Spinal cord (tissue), 10 donors: Measurements from ENCODE around the gene GALNT17. TPM values are rescaled to one million over a fixed set of nuclear protein-coding genes. Genes with fewer than 3 reads are reported as not detected.

Experiments used
- DNase-seq, 6 donors: peaks; one replicate each; pipeline versions ENCODE4 v3.0.0 to v3.0.0-alpha.2; 2013 to 2015; ENCODE audit warnings: low spot score in 6 of 6, low read depth in 4 of 6
- H3K27ac ChIP-seq: one replicate; pipeline ENCODE4 v1.5.1; 2013; ENCODE audit warnings: low read depth, low read length, control low read depth
- H3K27me3 ChIP-seq: one replicate; pipeline ENCODE4 v1.6.1; 2013; ENCODE audit warnings: low read length; ENCODE audit not compliant: control insufficient read depth, insufficient read depth
- H3K36me3 ChIP-seq: one replicate; pipeline ENCODE4 v1.6.1; 2013; ENCODE audit warnings: low read length; ENCODE audit not compliant: control insufficient read depth, insufficient read depth
- H3K4me1 ChIP-seq: one replicate; pipeline ENCODE4 v1.6.1; 2013; ENCODE audit warnings: low read length; ENCODE audit not compliant: control insufficient read depth, insufficient read depth
- H3K4me3 ChIP-seq: one replicate; pipeline ENCODE4 v1.5.1; 2013; ENCODE audit warnings: low read depth, low read length, control low read depth
- H3K9me3 ChIP-seq: one replicate; pipeline ENCODE4 v1.6.1; 2013; ENCODE audit warnings: low read length; ENCODE audit not compliant: control insufficient read depth, insufficient read depth
- WGBS: methylation state at CpG from one replicate; pipeline ENCODE4 v1.1.5; 2013; ENCODE audit warnings: missing lambda C conversion rate; ENCODE audit not compliant: insufficient coverage; 5-methylcytosine and 5-hydroxymethylcytosine counted together
- long read RNA-seq, 4 donors: transcript quantifications; one replicate each; lab custom pipeline, GENCODE V29; 2026
- polyA plus RNA-seq, 2 donors: library from polyadenylated mRNA; unstranded; fragments of 120-200 nt; gene quantifications; one replicate each; pipeline ENCODE4 v1.2.1, GENCODE V29; 2013; ENCODE audit not compliant: insufficient read length in 2 of 2
- total RNA-seq, 2 donors: library from RNA; depleted of rRNA in 1 of 2; stranded (reverse); fragments of 120-200 nt in 1 of 2; fragments of >200 nt in 1 of 2; gene quantifications; one replicate each; pipeline versions ENCODE4 v1.2.3 to v1.2.4, GENCODE V29; 2013 to 2014
- donor health status: healthy.

The GALNT17 gene
- total RNA-seq (10 to 100 TPM; 45.2 to 50.9 TPM), polyA plus RNA-seq (10 to 100 TPM; 44.9 to 54.8 TPM)
- long read RNA-seq, donor 1, transcript GALNT17-205 (10 exons, 3,012 nt): major isoform, 7 of 51 reads
- long read RNA-seq, donor 1, partial matches to known transcripts: 44 of 51 reads
- long read RNA-seq, donor 1, other reads (novel, unspliced or antisense): 0 of 51 reads
- long read RNA-seq, donor 2: 0 reads
- long read RNA-seq, donor 3, partial matches to known transcripts: 0 of 2 reads
- long read RNA-seq, donor 3, other reads (novel, unspliced or antisense): 0 of 2 reads
- long read RNA-seq, donor 4, partial matches to known transcripts: 0 of 1 reads
- long read RNA-seq, donor 4, other reads (novel, unspliced or antisense): 0 of 1 reads

DNA sequence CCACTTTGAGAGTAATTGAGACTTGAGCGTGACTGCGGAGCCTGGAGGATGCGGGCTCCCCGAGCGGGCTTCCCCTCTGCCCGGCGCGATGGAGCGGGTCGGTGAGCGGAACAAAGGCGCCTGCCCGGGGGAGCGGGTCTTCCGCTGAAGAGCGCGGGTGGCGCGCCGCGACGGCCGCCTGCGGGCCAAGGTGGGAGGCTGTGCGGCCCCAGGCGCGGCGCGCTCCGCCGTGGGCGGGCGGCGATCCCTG lies at the start of gene GALNT17:
Gene GALNT17, plus strand, starts transcription at position 18 of the 250 bp plus-strand sequence.
- peak within 1 kb of the TSS; percentile 67 for H3K27ac ChIP-seq
- H3K4me3 ChIP-seq: peak within 1 kb of the TSS; percentile 60
- no peaks in the 10 kb centered on the region for H3K9me3 ChIP-seq
- no peaks in the 10 kb centered on the region for H3K36me3 ChIP-seq
- no peak for DNase-seq
- peaks cover 7% of the 10 kb centered on the region for H3K27me3 ChIP-seq
- peaks cover 20% of the 10 kb centered on the region for H3K4me1 ChIP-seq
- WGBS: 0% methylated on average over 34 of the region's 34 CpGs

GRCh38 chr7:71095266-71095860 lies 36.6 kb upstream of the GALNT17 start:
- peaks cover 8% of the 10 kb centered on the region for H3K9me3 ChIP-seq
- no peaks in the 10 kb centered on the region for H3K27me3 ChIP-seq
- no peaks in the 10 kb centered on the region for H3K36me3 ChIP-seq
- H3K27ac ChIP-seq: no peak overlapping the region
- no peaks in the 10 kb centered on the region for H3K4me1 ChIP-seq
- no CpG with 5 or more reads among the region's 2 CpGs for WGBS
- DNase-seq: peak in 2 of 6 donors; percentile 2
- no peak overlapping the region for H3K4me3 ChIP-seq

DNA sequence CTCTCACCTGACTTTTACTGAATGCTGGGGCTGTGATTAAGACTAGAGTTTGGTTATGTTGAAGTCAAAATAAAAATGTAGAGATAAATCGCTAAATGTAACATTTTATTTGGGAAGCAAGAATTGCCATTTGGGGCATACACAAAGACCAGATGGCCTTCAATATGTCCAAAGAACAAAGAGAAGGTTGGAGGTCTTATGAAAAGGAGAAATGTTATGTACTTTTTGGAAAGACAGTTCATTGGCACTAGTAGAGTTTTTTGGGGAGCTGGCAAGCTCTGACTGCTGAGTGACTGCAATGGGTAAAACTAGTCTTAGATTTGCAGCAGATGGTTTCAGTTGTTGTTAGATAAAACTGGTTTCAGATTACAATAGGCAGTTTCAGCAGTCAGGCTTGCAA lies 35.6 kb upstream of the GALNT17 start:
- Histone ChIP-seq H3K4me1 (no peaks in the 10 kb centered on the region), H3K9me3 (peaks cover 8% of the 10 kb centered on the region), H3K4me3 (no peak overlapping the region), H3K27ac (no peak overlapping the region), H3K27me3 (no peaks in the 10 kb centered on the region), H3K36me3 (no peaks in the 10 kb centered on the region)
- 100% methylated on average over 1 of the region's 1 CpG for WGBS
- DNase-seq: peak in 1 of 6 donors; percentile 35

GRCh38 chr7:71106226-71106625 lies 25.7 kb upstream of the GALNT17 start:
- WGBS: 100% methylated on average over 1 of the region's 4 CpGs
- peaks cover 3% of the 10 kb centered on the region for H3K9me3 ChIP-seq
- DNase-seq: no peak

DNA sequence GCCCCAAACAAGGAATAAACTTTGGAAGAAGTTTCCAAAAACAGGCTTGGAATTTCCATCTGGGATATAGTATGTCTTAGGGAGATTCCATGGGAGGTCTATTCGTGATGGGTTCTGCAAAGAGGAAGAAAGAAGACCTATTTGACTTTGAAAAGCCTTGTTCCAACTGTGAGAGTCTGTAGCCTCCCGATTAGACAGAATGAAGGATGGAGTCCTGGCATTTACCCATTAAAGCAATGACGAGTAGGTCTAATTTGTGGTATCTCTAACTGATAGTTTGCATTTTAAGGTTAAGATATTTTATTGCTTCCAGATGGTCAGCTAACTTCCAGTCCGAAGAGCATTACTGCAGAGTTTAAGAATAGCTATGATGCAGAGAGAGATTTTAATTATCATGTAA lies 19.5 kb upstream of the GALNT17 start:
- 34% methylated on average over 2 of the region's 4 CpGs for WGBS
- DNase-seq: peak in 1 of 6 donors; percentile 34
- no peaks in the 10 kb centered on the region for H3K4me1 ChIP-seq
- no peak overlapping the region for H3K4me3 ChIP-seq
- no peaks in the 10 kb centered on the region for H3K9me3 ChIP-seq
- H3K27ac ChIP-seq: no peak overlapping the region
- no peaks in the 10 kb centered on the region for H3K36me3 ChIP-seq
- H3K27me3 ChIP-seq: no peaks in the 10 kb centered on the region

More at GRCh38 chr7:71106226-71106625, 25.7 kb upstream of the GALNT17 start:
- Histone ChIP-seq H3K4me1 (no peaks in the 10 kb centered on the region), H3K4me3 (no peak overlapping the region), H3K27ac (no peak overlapping the region), H3K27me3 (no peaks in the 10 kb centered on the region), H3K36me3 (no peaks in the 10 kb centered on the region)

DNA sequence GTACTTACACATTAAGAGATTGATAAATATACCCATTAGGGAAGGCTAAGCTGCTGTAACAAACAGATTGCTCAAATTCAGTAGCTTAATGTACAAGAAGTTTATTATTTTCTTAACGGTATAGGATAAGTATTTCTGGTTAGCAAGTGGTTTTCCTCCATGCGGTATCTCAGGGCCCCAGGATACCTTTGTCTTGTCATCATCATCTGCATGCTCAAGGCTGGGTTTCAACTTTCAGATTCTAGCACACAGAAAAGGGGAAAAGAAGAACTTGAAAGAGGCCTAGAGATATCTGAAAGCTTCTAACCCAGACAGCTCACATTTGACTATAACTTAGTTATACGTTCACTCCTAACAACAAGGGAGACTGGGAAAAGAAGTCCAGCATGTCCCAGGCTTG lies 11.8 kb upstream of the GALNT17 start:
- no CpG with 5 or more reads among the region's 3 CpGs for WGBS
- H3K27me3 ChIP-seq: no peaks in the 10 kb centered on the region
- H3K9me3 ChIP-seq: no peaks in the 10 kb centered on the region
- H3K4me1 ChIP-seq: no peaks in the 10 kb centered on the region
- H3K36me3 ChIP-seq: no peaks in the 10 kb centered on the region
- DNase-seq: no peak
- no peak overlapping the region for H3K4me3 ChIP-seq
- no peak overlapping the region for H3K27ac ChIP-seq

- Histone ChIP-seq H3K27ac (no peak overlapping the region), H3K36me3 (no peaks in the 10 kb centered on the region), H3K9me3 (no peaks in the 10 kb centered on the region), H3K4me3 (no peak overlapping the region), H3K27me3 (peaks cover 7% of the 10 kb centered on the region), H3K4me1 (peaks cover 16% of the 10 kb centered on the region)
- no peak for DNase-seq
- WGBS: no CpG with 5 or more reads among the region's 3 CpGs
These were observed 2.8 kb upstream of the GALNT17 start for GRCh38 chr7:71129126-71129525.

DNA sequence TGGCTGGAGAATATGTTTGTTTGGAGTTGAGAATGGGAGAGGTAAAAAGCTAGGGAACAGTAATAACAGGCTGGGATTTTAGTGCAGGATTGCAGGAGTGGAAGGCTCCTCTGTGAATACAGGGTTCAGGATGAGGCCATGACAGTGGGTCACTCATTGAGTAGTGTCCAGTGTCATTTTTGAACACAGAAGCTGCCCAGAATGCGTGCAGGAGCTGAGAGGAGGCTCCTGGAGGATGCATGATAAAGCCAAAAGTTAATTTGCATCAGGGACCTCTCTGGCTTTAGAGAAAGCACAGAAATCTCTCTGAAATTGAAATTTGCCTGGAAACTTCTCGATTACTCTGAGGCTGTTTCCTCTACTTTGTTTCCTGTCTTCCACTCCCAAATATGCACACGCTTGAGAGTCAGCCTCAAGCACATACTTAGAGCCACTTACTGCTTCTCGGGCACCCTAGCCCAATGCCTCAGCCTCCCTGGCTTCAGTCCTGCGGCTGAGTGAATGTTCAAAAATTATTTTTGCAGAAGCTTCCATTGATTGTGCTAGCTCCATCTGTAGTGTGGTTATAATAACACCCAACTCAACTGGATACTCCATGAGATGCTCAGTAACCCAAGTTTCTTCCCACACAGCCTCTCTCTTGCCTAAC lies 1.8 kb upstream of the GALNT17 start:
- Histone ChIP-seq H3K36me3 (no peaks in the 10 kb centered on the region), H3K27me3 (peaks cover 7% of the 10 kb centered on the region), H3K27ac (no peak overlapping the region), H3K4me1 (peaks cover 16% of the 10 kb centered on the region), H3K9me3 (no peaks in the 10 kb centered on the region), H3K4me3 (no peak overlapping the region)
- DNase-seq: peak in 1 of 6 donors; percentile 6
- WGBS: 69% methylated on average over 3 of the region's 5 CpGs

DNA sequence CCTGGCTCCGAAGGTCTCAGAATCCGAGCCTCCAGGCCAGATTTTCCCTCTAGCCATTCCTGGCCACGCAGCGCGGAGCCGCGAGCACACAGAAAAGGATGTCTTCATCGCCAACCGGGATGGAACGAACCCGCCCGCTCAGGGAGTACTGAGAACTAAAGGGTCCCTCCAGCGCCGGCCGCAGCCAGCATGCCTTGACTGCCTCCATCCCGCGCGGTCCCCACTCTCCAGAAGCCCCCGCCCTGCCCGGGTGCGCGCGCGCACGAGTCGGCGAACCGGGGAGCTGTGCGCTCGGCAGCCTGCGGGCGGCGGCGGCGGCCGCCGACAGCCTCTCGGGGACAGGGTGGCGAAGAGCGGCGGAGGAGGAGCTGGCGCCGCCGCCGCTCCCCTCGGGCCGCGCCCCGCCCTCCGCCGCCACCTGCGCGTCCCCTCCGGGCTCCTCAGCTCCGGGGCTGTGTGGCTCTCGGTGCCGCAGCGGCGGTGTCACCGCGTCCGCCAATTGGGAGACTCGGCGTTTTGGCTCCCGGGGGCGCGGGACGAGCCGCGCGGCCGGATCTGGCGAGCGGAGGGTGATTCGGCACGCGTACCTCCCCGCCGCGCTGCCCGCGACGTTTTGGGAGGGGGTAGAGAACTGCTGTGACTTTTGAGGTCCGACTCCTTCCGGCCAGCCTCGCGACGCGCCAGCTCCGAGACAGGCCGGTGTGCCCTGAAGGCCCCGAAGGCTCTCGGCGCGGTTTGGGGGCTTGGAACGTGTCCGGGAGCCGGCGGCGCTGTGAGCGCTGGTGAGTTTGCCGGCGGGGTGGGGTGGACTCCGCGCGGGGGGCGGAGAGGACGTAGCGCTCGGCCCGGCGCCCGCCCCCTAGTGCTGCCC lies 453 bp upstream of the GALNT17 start:
- H3K4me3 ChIP-seq: peak overlapping the region; percentile 60
- H3K27ac ChIP-seq: peak overlapping the region; percentile 67
- DNase-seq: peak; percentile 54 to 96 (median 72)
- no peaks in the 10 kb centered on the region for H3K9me3 ChIP-seq
- H3K4me1 ChIP-seq: peaks cover 20% of the 10 kb centered on the region
- H3K27me3 ChIP-seq: peaks cover 7% of the 10 kb centered on the region
- WGBS: under 1% methylated on average over 113 of the region's 113 CpGs
- no peaks in the 10 kb centered on the region for H3K36me3 ChIP-seq
